Measurements from ENCODE around the gene SOST.
A peak's percentile ranks its signal among the peaks of the same experiment; 100 is the strongest.

Gene SOST

GRCh38 chr17:43768943-43769342 is 10.4 kb upstream of the SOST start:
- Histone ChIP-seq H3K4me1 (ENCODE audit: control extremely low read depth in 1 of 4, control insufficient read depth in 4 of 4, insufficient read depth in 4 of 4, low read length in 3 of 4) (peaks cover 20 to 72% (median 65%) of the 10 kb centered on the region in 4 experiments), H3K27ac (ENCODE audit: insufficient read depth in 1 of 2, low read depth in 1 of 2, low read length in 2 of 2, poor library complexity in 1 of 2, severe bottlenecking in 2 of 2) (no peak overlapping the region), H3K27me3 (replicated peaks in 2 of 5; ENCODE audit: control insufficient read depth in 4 of 5, insufficient read depth in 5 of 5, low read length in 4 of 5) (no peaks in the 10 kb centered on the region), H3K36me3 (ENCODE audit: control insufficient read depth in 4 of 4, insufficient read depth in 4 of 4, low read length in 3 of 4) (peaks cover 2 to 68% (median 25%) of the 10 kb centered on the region in 4 experiments), H3K4me3 (ENCODE audit: control insufficient read depth in 1 of 7, extremely low read depth in 1 of 7, insufficient read depth in 4 of 7, low read depth in 2 of 7, low read length in 6 of 7) (peak overlapping the region in 1 of 7 experiments; percentile 4), H3K9me3 (ENCODE audit: control extremely low read depth in 1 of 5, control insufficient read depth in 4 of 5, insufficient read depth in 2 of 5, low read depth in 1 of 5, low read length in 4 of 5) (no peaks in the 10 kb centered on the region)
- DNase-seq: no peak
- CTCF ChIA-PET: interaction anchor here (0.9 to 20.0 kb wide), 4 partner anchors 8 to 192 kb away, joined by 3 to 555 read pairs (median 14); no protein-coding TSS in a partner anchor
- WGBS (ENCODE audit: insufficient coverage): 92% methylated on average over 7 of the region's 7 CpGs
- POLR2A ChIA-PET: no interaction called here

DNA sequence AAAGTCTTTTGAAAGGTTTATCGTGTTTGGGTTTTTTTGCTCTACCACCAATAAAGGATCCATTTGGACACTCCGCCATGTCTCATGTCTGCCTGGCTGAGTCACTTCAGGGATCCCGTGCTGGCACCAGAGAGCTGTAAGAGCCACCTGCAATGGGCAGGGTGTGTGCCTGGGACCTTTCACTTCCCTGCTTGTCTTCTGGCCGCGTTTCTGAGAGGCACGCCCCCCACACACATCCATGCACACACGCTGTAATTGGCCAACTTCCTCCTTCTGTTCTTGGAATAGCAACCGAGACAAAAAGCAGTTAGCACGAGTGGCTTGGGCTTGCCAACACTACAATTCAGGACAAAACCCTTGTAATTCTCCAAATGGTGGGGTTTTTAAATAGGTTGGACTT is 9.8 kb upstream of the SOST start:
- ChIA-PET POLR2A (no interaction called here), CTCF (interaction anchor here (0.6 to 20.0 kb wide), 5 partner anchors 24 to 306 kb away, joined by 3 to 555 read pairs (median 4); no protein-coding TSS in a partner anchor)
- Histone ChIP-seq H3K4me1 (ENCODE audit: control extremely low read depth in 1 of 4, control insufficient read depth in 4 of 4, insufficient read depth in 4 of 4, low read length in 3 of 4) (peaks cover 20 to 68% (median 65%) of the 10 kb centered on the region in 4 experiments), H3K27ac (ENCODE audit: insufficient read depth in 1 of 2, low read depth in 1 of 2, low read length in 2 of 2, poor library complexity in 1 of 2, severe bottlenecking in 2 of 2) (no peak overlapping the region), H3K4me3 (ENCODE audit: control insufficient read depth in 1 of 7, extremely low read depth in 1 of 7, insufficient read depth in 4 of 7, low read depth in 2 of 7, low read length in 6 of 7) (peak overlapping the region in 1 of 7 experiments; percentile 3), H3K36me3 (ENCODE audit: control insufficient read depth in 4 of 4, insufficient read depth in 4 of 4, low read length in 3 of 4) (peaks cover 2 to 68% (median 25%) of the 10 kb centered on the region in 4 experiments), H3K9me3 (ENCODE audit: control extremely low read depth in 1 of 5, control insufficient read depth in 4 of 5, insufficient read depth in 2 of 5, low read depth in 1 of 5, low read length in 4 of 5) (no peaks in the 10 kb centered on the region), H3K27me3 (replicated peaks in 2 of 5; ENCODE audit: control insufficient read depth in 4 of 5, insufficient read depth in 5 of 5, low read length in 4 of 5) (no peaks in the 10 kb centered on the region)
- peak; percentile 53 to 82 (median 79) for DNase-seq
- WGBS (ENCODE audit: insufficient coverage): 46% methylated on average over 3 of the region's 9 CpGs

GRCh38 chr17:43767713-43768059 is 9.1 kb upstream of the SOST start:
- CTCF ChIA-PET: interaction anchor here (0.6 to 20.0 kb wide), 17 partner anchors 9 to 373 kb away, joined by 3 to 555 read pairs (median 4); partner anchors contain the start of genes CFAP97D1 and SOST
- H3K4me1 ChIP-seq (ENCODE audit: control extremely low read depth in 1 of 4, control insufficient read depth in 4 of 4, insufficient read depth in 4 of 4, low read length in 3 of 4): peaks cover 16 to 61% (median 59%) of the 10 kb centered on the region in 4 experiments
- POLR2A ChIA-PET: no interaction called here
- no peak overlapping the region for H3K27ac ChIP-seq (ENCODE audit: insufficient read depth in 1 of 2, low read depth in 1 of 2, low read length in 2 of 2, poor library complexity in 1 of 2, severe bottlenecking in 2 of 2)
- no peak overlapping the region for H3K4me3 ChIP-seq (ENCODE audit: control insufficient read depth in 1 of 7, extremely low read depth in 1 of 7, insufficient read depth in 4 of 7, low read depth in 2 of 7, low read length in 6 of 7)
- no peaks in the 10 kb centered on the region for H3K27me3 ChIP-seq (replicated peaks in 2 of 5; ENCODE audit: control insufficient read depth in 4 of 5, insufficient read depth in 5 of 5, low read length in 4 of 5)
- WGBS (ENCODE audit: insufficient coverage): 100% methylated on average over 2 of the region's 5 CpGs
- no peaks in the 10 kb centered on the region for H3K9me3 ChIP-seq (ENCODE audit: control extremely low read depth in 1 of 5, control insufficient read depth in 4 of 5, insufficient read depth in 2 of 5, low read depth in 1 of 5, low read length in 4 of 5)
- DNase-seq: no peak
- peaks cover 2 to 64% (median 25%) of the 10 kb centered on the region in 4 experiments for H3K36me3 ChIP-seq (ENCODE audit: control insufficient read depth in 4 of 4, insufficient read depth in 4 of 4, low read length in 3 of 4)

- WGBS (ENCODE audit: insufficient coverage): 85% methylated on average over 6 of the region's 6 CpGs
Observed at GRCh38 chr17:43767053-43767712, 8.6 kb upstream of the SOST start.

DNA sequence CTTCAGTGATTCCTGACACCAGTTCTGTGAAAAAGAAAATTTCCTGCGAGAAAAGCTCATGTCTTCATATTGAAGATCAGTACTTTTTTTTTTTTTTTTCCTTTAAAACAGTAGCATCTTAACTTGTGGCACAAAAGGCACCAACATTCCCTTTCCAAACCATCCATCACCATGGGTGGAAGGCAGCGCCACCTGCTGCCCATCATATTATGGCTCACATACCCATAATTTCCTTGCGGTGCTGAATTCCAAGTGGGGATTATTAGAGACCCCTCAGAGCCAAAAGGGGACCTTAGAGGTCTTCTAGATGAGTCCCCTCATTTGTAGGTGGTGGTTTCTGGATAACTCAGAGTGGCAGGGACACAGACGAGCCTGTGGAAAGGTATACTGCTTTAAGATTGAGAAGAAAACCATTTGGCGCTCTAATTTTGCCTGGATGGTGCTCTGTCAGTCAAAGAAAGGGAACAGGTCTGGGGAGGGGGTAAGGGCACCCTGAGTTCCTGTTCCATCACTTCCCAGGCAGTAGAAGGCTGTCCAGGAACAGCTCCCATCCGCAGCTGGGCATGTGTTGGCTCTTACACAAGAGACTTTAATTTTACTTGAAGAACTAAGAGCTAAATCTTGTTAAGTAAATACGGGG is 7.9 kb upstream of the SOST start:
- Histone ChIP-seq H3K9me3 (ENCODE audit: control extremely low read depth in 1 of 5, control insufficient read depth in 4 of 5, insufficient read depth in 2 of 5, low read depth in 1 of 5, low read length in 4 of 5) (no peaks in the 10 kb centered on the region), H3K4me3 (ENCODE audit: control insufficient read depth in 1 of 7, extremely low read depth in 1 of 7, insufficient read depth in 4 of 7, low read depth in 2 of 7, low read length in 6 of 7) (no peak overlapping the region), H3K27me3 (replicated peaks in 2 of 5; ENCODE audit: control insufficient read depth in 4 of 5, insufficient read depth in 5 of 5, low read length in 4 of 5) (no peaks in the 10 kb centered on the region), H3K36me3 (ENCODE audit: control insufficient read depth in 4 of 4, insufficient read depth in 4 of 4, low read length in 3 of 4) (peaks cover 2 to 54% (median 20%) of the 10 kb centered on the region in 4 experiments), H3K27ac (ENCODE audit: insufficient read depth in 1 of 2, low read depth in 1 of 2, low read length in 2 of 2, poor library complexity in 1 of 2, severe bottlenecking in 2 of 2) (no peak overlapping the region), H3K4me1 (ENCODE audit: control extremely low read depth in 1 of 4, control insufficient read depth in 4 of 4, insufficient read depth in 4 of 4, low read length in 3 of 4) (peaks cover 13 to 50% (median 48%) of the 10 kb centered on the region in 4 experiments)
- ChIA-PET CTCF (interaction anchor here (0.7 to 20.0 kb wide), 17 partner anchors 9 to 193 kb away, joined by 3 to 555 read pairs (median 4); partner anchors contain the start of genes CD300LG and CFAP97D1), POLR2A (no interaction called here)
- 87% methylated on average over 3 of the region's 7 CpGs for WGBS (ENCODE audit: insufficient coverage)
- peak; percentile 50 to 69 (median 52) for DNase-seq

More at GRCh38 chr17:43767053-43767712, 8.6 kb upstream of the SOST start:
- no peak for DNase-seq
- ChIA-PET CTCF (interaction anchor here (0.6 to 20.0 kb wide), 19 partner anchors 8 to 373 kb away, joined by 3 to 555 read pairs (median 3); partner anchors contain the start of genes CFAP97D1 and SOST), POLR2A (no interaction called here)
- H3K4me3 ChIP-seq (ENCODE audit: control insufficient read depth in 1 of 7, extremely low read depth in 1 of 7, insufficient read depth in 4 of 7, low read depth in 2 of 7, low read length in 6 of 7): peak overlapping the region in 1 of 7 experiments; percentile 33
- H3K27ac ChIP-seq (ENCODE audit: insufficient read depth in 1 of 2, low read depth in 1 of 2, low read length in 2 of 2, poor library complexity in 1 of 2, severe bottlenecking in 2 of 2): no peak overlapping the region
- H3K36me3 ChIP-seq (ENCODE audit: control insufficient read depth in 4 of 4, insufficient read depth in 4 of 4, low read length in 3 of 4): peaks cover 2 to 59% (median 21%) of the 10 kb centered on the region in 4 experiments
- H3K9me3 ChIP-seq (ENCODE audit: control extremely low read depth in 1 of 5, control insufficient read depth in 4 of 5, insufficient read depth in 2 of 5, low read depth in 1 of 5, low read length in 4 of 5): no peaks in the 10 kb centered on the region
- no peaks in the 10 kb centered on the region for H3K27me3 ChIP-seq (replicated peaks in 2 of 5; ENCODE audit: control insufficient read depth in 4 of 5, insufficient read depth in 5 of 5, low read length in 4 of 5)
- peaks cover 13 to 56% (median 54%) of the 10 kb centered on the region in 4 experiments for H3K4me1 ChIP-seq (ENCODE audit: control extremely low read depth in 1 of 4, control insufficient read depth in 4 of 4, insufficient read depth in 4 of 4, low read length in 3 of 4)

DNA sequence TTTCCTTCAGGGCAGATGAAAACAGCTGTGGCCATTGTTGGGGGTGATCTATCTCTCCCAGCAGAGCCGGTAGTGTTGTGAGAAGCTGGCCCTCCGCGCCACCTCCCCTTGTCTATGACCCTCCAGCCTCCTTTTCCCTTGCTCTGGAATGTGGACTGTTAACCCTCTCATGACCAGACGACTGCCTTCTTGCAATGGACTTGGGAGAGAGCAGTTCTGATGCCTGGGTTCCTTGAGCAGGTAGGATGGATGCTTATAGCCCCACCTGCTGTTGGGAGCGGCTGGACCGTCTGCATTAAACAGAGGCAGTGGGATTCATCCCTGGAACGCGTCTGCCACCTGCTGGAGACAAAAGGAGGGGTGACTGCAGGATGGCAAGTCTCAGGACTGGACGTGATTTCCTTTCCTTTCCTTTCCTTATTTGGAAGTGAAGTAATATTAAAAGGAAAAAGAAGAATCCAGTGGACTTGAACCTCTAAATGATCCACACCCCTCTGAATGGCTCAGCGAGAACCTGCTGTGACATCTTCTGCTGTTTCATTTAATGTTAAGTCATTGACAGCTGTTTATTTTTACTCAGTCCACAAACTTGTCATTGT is 1.8 kb upstream of the SOST start:
- peak; percentile 87 to 93 (median 90) for DNase-seq
- Histone ChIP-seq H3K4me1 (ENCODE audit: control extremely low read depth in 1 of 4, control insufficient read depth in 4 of 4, insufficient read depth in 4 of 4, low read length in 3 of 4) (peaks cover 0 to 7% (median 5%) of the 10 kb centered on the region in 4 experiments), H3K9me3 (ENCODE audit: control extremely low read depth in 1 of 5, control insufficient read depth in 4 of 5, insufficient read depth in 2 of 5, low read depth in 1 of 5, low read length in 4 of 5) (no peaks in the 10 kb centered on the region), H3K4me3 (ENCODE audit: control insufficient read depth in 1 of 7, extremely low read depth in 1 of 7, insufficient read depth in 4 of 7, low read depth in 2 of 7, low read length in 6 of 7) (no peak overlapping the region), H3K36me3 (ENCODE audit: control insufficient read depth in 4 of 4, insufficient read depth in 4 of 4, low read length in 3 of 4) (peaks cover 0 to under 1% (median 0%) of the 10 kb centered on the region in 4 experiments), H3K27ac (ENCODE audit: insufficient read depth in 1 of 2, low read depth in 1 of 2, low read length in 2 of 2, poor library complexity in 1 of 2, severe bottlenecking in 2 of 2) (no peak overlapping the region), H3K27me3 (replicated peaks in 2 of 5; ENCODE audit: control insufficient read depth in 4 of 5, insufficient read depth in 5 of 5, low read length in 4 of 5) (peaks cover 0 to 35% (median 23%) of the 10 kb centered on the region in 5 experiments)
- POLR2A ChIA-PET: interaction anchor here (1.1 kb wide), 1 partner anchor 66 kb away, joined by 4 read pairs; no protein-coding TSS in a partner anchor
- CTCF ChIA-PET: interaction anchor here (0.6 to 20.0 kb wide), 35 partner anchors 9 to 239 kb away, joined by 3 to 555 read pairs (median 4); partner anchors contain the start of gene CD300LG
- WGBS (ENCODE audit: insufficient coverage): 25% methylated on average over 4 of the region's 10 CpGs
